ENCODE data around the gene PCGF3.

DNA sequence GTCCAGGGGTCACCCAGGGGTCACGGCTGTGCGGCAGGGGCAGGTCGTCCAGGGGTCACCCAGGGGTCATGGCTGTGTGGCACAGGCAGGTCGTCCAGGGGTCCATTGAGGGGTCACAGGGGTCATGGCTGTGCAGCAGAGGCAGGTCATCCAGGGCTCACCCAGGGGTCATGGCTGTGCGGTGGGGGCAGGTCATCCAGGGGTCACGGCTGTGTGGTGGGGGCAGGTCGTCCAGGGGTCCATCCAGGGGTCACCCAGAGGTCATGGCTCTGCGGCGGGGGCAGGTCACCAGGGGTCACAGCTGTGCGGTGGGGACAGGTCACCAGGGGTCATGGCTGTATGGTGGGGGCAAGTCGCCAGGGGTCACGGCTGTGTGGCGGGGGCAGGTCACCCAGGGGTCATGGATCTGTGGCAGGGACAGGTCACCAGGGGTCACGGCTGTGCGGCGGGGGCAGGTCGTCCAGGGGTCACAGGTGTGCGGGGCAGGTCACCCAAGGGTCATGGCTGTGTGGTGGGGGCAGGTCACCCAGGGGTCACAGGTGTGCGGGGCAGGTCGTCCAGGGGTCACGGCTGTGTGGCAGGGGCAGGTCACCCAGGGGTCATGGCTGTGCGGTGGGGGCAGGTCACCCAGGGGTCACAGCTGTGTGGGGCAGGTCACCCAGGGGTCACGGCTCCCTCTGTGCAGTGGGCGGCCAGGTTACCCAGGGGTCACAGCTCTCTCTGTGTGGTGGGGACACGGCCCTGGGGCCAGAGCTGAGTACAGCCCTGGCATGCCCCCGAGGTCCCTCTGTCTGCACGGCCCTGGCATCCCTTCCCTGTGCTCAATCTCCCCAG lies 47.6 kb upstream of the PCGF3 start:
- TF ChIP-seq, protein P1, sequence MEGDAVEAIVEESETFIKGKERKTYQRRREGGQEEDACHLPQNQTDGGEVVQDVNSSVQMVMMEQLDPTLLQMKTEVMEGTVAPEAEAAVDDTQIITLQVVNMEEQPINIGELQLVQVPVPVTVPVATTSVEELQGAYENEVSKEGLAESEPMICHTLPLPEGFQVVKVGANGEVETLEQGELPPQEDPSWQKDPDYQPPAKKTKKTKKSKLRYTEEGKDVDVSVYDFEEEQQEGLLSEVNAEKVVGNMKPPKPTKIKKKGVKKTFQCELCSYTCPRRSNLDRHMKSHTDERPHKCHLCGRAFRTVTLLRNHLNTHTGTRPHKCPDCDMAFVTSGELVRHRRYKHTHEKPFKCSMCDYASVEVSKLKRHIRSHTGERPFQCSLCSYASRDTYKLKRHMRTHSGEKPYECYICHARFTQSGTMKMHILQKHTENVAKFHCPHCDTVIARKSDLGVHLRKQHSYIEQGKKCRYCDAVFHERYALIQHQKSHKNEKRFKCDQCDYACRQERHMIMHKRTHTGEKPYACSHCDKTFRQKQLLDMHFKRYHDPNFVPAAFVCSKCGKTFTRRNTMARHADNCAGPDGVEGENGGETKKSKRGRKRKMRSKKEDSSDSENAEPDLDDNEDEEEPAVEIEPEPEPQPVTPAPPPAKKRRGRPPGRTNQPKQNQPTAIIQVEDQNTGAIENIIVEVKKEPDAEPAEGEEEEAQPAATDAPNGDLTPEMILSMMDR (IDR thresholded peaks at IDR 0.05 in 4 of 5, conservative IDR thresholded peaks at IDR 0.05 in 1 of 5), result no peak
- no peak for TF ChIP-seq POLR2A (IDR thresholded peaks at IDR 0.05)

Data from gastrocnemius medialis (tissue), 4 donors.